Fibroblast of lung (primary cell): ENCODE measurements around the gene IMMT. TPM values are rescaled to one million over a fixed set of nuclear protein-coding genes. Genes with fewer than 3 reads are reported as not detected.

Experiments used
- DNase-seq, 2 donors: peaks; one replicate each; pipeline versions ENCODE4 v3.0.0 to v3.0.0-alpha.2; 2010; ENCODE audit warnings: low read depth in 2 of 2
- H2AFZ ChIP-seq: 2 replicates; pipeline ENCODE4 v1.5.1; 2012; ENCODE audit warnings: low read length, control low read depth, inconsistent platforms
- H3K27ac ChIP-seq: 2 replicates; pipeline ENCODE4 v1.5.1; 2011; ENCODE audit warnings: low read length, control low read depth; ENCODE audit not compliant: insufficient read depth
- H3K27me3 ChIP-seq: 2 replicates; pipeline ENCODE4 v1.5.1; 2011; ENCODE audit warnings: mild to moderate bottlenecking, low read length; ENCODE audit not compliant: control insufficient read depth, insufficient read depth
- H3K36me3 ChIP-seq: 2 replicates; pipeline ENCODE4 v1.5.1; 2011; ENCODE audit warnings: low read length; ENCODE audit not compliant: control insufficient read depth, insufficient read depth
- H3K4me1 ChIP-seq: 2 replicates; pipeline ENCODE4 v1.5.1; 2011; ENCODE audit warnings: low read length; ENCODE audit not compliant: control insufficient read depth, insufficient read depth; ENCODE audit errors: extremely low read depth
- H3K4me2 ChIP-seq: 2 replicates; pipeline ENCODE4 v1.5.1; 2011; ENCODE audit warnings: low read length, control low read depth; ENCODE audit not compliant: insufficient read depth; ENCODE audit errors: extremely low read depth
- H3K4me3 ChIP-seq, 4 experiments: fragments of 200-600 bp in 1 of 4; sonication (generic) in 1 of 4; replicated peaks in 1 of 4; 2 replicates each; pipeline ENCODE4 v1.5.1; 2011 to 2016; ENCODE audit warnings: low read length in 4 of 4, low read depth in 3 of 4, mild to moderate bottlenecking in 3 of 4, control low read depth in 2 of 4, inconsistent platforms in 1 of 4, mixed read lengths in 1 of 4; ENCODE audit not compliant: insufficient read depth in 1 of 4; ENCODE audit errors: control extremely low read depth in 1 of 4
- H3K79me2 ChIP-seq: 2 replicates; pipeline ENCODE4 v1.5.1; 2012; ENCODE audit warnings: mild to moderate bottlenecking, low read length, inconsistent platforms; ENCODE audit not compliant: control insufficient read depth, insufficient read depth
- H3K9ac ChIP-seq: 2 replicates; pipeline ENCODE4 v1.5.1; 2011; ENCODE audit warnings: mild to moderate bottlenecking, low read length, control low read depth; ENCODE audit not compliant: insufficient read depth
- H3K9me3 ChIP-seq: 2 replicates; pipeline ENCODE4 v1.5.1; 2012; ENCODE audit warnings: low read depth, low read length; ENCODE audit not compliant: control insufficient read depth, insufficient read depth
- H4K20me1 ChIP-seq: 2 replicates; pipeline ENCODE4 v1.5.1; 2011; ENCODE audit warnings: low read length; ENCODE audit not compliant: control insufficient read depth, insufficient read depth; ENCODE audit errors: extremely low read depth
- EZH2 ChIP-seq: IDR thresholded peaks from 2 replicates; pipeline ENCODE4 v1.5.1; 2012; ENCODE audit warnings: low read length, control low read depth, mild to moderate bottlenecking; ENCODE audit errors: missing control alignments
- polyA plus RNA-seq, 2 donors: library from polyadenylated mRNA; depleted of rRNA in 1 of 2; stranded (reverse) in 1 of 2; unstranded in 1 of 2; fragments of >200 nt; gene quantifications; 2 replicates each; pipeline ENCODE4 v1.2.1, GENCODE V29; 2011 to 2012; ENCODE audit warnings: missing spikeins in 1 of 2
- total RNA-seq: library from RNA; depleted of rRNA; stranded (reverse); fragments of >200 nt; gene quantifications from 2 replicates; pipeline ENCODE4 v1.2.1, GENCODE V29; 2014
- TF ChIP-seq, protein P1 (sequence below), 2 donors: IDR thresholded peaks in 1 of 2; conservative IDR thresholded peaks in 1 of 2; 1 replicate in 1 of 2; 2 replicates in 1 of 2; pipeline ENCODE4 v1.5.1; 2011 to 2012; ENCODE audit warnings: low read length in 2 of 2, control low read depth in 1 of 2, inconsistent platforms in 1 of 2, low read depth in 1 of 2, mild to moderate bottlenecking in 1 of 2

The IMMT gene
- total and polyA plus RNA-seq, 2 donors (not counting 1 experiment from before 2014, with no cell fraction given) = 47.1 to 52.7 TPM

DNA sequence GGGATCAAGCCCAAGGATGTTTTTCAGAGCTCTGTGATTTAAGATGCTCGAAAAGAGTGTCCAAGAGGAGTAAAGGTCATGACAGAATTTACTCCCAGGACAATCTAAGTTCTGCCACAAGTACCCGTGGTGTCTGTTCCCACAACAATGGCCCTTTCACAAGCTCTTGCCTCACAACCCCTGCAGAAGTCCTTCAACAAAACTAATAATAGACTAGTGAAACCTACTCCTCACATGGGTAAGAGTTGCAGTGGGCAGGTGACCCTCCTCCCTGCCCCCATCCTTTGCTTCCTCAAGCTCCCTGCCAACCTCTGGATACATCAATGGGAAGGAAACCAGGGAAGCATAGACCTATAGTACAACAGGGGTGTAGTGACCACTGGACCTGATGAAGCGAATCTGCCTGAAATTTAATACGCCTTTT lies 54.3 kb downstream of the IMMT start:
- H3K27me3 ChIP-seq = no peaks in the 10 kb centered on the region
- no peaks in the 10 kb centered on the region for H3K9me3 ChIP-seq
- H2AFZ ChIP-seq = no peak overlapping the region
- no peaks in the 10 kb centered on the region for H3K4me1 ChIP-seq
- no peak overlapping the region for H3K4me2 ChIP-seq
- peaks cover 10% of the 10 kb centered on the region for H3K36me3 ChIP-seq
- no peak overlapping the region for H3K27ac ChIP-seq
- TF ChIP-seq EZH2 = no peak
- TF ChIP-seq, protein P1, sequence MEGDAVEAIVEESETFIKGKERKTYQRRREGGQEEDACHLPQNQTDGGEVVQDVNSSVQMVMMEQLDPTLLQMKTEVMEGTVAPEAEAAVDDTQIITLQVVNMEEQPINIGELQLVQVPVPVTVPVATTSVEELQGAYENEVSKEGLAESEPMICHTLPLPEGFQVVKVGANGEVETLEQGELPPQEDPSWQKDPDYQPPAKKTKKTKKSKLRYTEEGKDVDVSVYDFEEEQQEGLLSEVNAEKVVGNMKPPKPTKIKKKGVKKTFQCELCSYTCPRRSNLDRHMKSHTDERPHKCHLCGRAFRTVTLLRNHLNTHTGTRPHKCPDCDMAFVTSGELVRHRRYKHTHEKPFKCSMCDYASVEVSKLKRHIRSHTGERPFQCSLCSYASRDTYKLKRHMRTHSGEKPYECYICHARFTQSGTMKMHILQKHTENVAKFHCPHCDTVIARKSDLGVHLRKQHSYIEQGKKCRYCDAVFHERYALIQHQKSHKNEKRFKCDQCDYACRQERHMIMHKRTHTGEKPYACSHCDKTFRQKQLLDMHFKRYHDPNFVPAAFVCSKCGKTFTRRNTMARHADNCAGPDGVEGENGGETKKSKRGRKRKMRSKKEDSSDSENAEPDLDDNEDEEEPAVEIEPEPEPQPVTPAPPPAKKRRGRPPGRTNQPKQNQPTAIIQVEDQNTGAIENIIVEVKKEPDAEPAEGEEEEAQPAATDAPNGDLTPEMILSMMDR (conservative IDR thresholded peaks at IDR 0.05 in 1 of 2, IDR thresholded peaks at IDR 0.05 in 1 of 2; ENCODE audit: low read depth in 1 of 2, low read length in 2 of 2) = no peak
- no peak overlapping the region for H3K4me3 ChIP-seq
- H4K20me1 ChIP-seq = no peaks in the 10 kb centered on the region
- H3K79me2 ChIP-seq = no peaks in the 10 kb centered on the region
- H3K9ac ChIP-seq = no peak overlapping the region
- no peak for DNase-seq

GRCh38 chr2:86139981-86140380 lies 55.3 kb downstream of the IMMT start:
- Histone ChIP-seq H3K36me3 (peaks cover 11% of the 10 kb centered on the region), H4K20me1 (no peaks in the 10 kb centered on the region), H3K4me1 (no peaks in the 10 kb centered on the region), H3K27me3 (no peaks in the 10 kb centered on the region), H3K27ac (no peak overlapping the region), H3K9ac (no peak overlapping the region), H3K9me3 (no peaks in the 10 kb centered on the region), H2AFZ (no peak overlapping the region), H3K4me2 (no peak overlapping the region), H3K4me3 (no peak overlapping the region), H3K79me2 (no peaks in the 10 kb centered on the region)
- DNase-seq = no peak
- TF ChIP-seq, protein P1 (conservative IDR thresholded peaks at IDR 0.05 in 1 of 2, IDR thresholded peaks at IDR 0.05 in 1 of 2; ENCODE audit: low read depth in 1 of 2, low read length in 2 of 2) = no peak
- TF ChIP-seq EZH2 = no peak

GRCh38 chr2:86138736-86139625 lies 56.3 kb downstream of the IMMT start:
- Histone ChIP-seq H3K9ac (no peak overlapping the region), H3K4me1 (no peaks in the 10 kb centered on the region), H4K20me1 (no peaks in the 10 kb centered on the region), H3K27ac (no peak overlapping the region), H3K36me3 (peaks cover 8% of the 10 kb centered on the region), H3K79me2 (no peaks in the 10 kb centered on the region), H3K9me3 (no peaks in the 10 kb centered on the region), H2AFZ (no peak overlapping the region), H3K4me3 (no peak overlapping the region), H3K27me3 (no peaks in the 10 kb centered on the region), H3K4me2 (no peak overlapping the region)
- no peak for DNase-seq
- TF ChIP-seq EZH2 = no peak
- TF ChIP-seq, protein P1 (conservative IDR thresholded peaks at IDR 0.05 in 1 of 2, IDR thresholded peaks at IDR 0.05 in 1 of 2; ENCODE audit: low read depth in 1 of 2, low read length in 2 of 2) = no peak
